ENCODE results near the gene CDK19.

Gene CDK19

DNA sequence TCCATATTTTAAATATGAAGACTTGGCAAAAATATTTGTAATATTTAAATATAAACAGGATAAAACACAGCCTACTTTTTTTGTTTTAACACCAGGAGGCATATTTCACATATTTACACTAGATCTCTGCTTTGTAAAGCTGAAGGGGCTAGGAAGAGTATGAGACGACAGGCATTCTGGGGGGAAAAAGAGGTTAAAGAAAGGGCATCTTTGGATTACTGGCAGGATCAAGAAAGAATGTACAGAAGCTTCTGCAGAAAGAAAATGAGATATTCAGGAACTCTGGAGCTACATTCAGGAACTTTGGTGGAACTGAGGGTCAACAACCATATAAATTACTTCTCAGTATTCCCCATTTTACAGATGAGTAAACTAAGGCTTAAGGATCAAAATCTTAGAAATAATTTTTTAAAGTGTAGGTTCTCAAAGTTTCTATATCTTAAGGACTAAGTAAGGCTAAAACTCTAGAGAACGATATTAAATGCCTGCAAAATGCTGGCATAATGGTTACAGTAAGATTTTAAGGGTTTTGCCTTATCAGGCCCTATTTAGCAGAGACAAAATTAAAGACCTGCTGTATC lies 156.5 kb downstream of the CDK19 start:
- H3K4me3 Mint-ChIP-seq = no peak overlapping the region
- H3K27ac Mint-ChIP-seq = no peak overlapping the region
- DNase-seq = no peak
- H3K27me3 Mint-ChIP-seq = no peaks in the 10 kb centered on the region
- H3K36me3 Mint-ChIP-seq = peaks cover 9% of the 10 kb centered on the region
- CTCF ChIA-PET = no interaction called here
- no peaks in the 10 kb centered on the region for H3K9me3 Mint-ChIP-seq
- H3K4me1 Mint-ChIP-seq = no peaks in the 10 kb centered on the region

DNA sequence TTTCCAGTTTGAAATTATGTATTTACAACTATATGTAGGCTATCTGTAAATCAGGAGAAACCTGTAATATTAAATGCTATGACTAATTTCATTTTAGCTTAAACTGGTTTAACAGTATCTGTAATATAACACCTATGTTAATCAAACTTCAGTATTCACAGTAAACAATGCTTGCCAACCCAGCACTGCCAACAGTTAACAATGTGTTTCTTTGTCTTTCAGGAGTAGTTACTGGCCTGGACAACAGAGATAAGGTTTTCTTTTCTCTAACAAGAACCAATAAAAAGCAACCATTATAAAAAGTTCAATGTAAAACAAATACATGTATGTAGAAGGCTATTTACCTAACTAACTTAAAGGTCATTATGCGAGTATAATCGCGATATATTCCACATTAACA lies 158.8 kb downstream of the CDK19 start:
- H3K4me1 Mint-ChIP-seq = no peaks in the 10 kb centered on the region
- no peaks in the 10 kb centered on the region for H3K9me3 Mint-ChIP-seq
- CTCF ChIA-PET = interaction anchor here (0.7 kb wide), 1 partner anchor 94 kb away, joined by 3 read pairs; no protein-coding TSS in a partner anchor
- H3K4me3 Mint-ChIP-seq = no peak overlapping the region
- DNase-seq = no peak
- H3K27ac Mint-ChIP-seq = no peak overlapping the region
- H3K27me3 Mint-ChIP-seq = no peaks in the 10 kb centered on the region
- peaks cover 7% of the 10 kb centered on the region for H3K36me3 Mint-ChIP-seq

DNA sequence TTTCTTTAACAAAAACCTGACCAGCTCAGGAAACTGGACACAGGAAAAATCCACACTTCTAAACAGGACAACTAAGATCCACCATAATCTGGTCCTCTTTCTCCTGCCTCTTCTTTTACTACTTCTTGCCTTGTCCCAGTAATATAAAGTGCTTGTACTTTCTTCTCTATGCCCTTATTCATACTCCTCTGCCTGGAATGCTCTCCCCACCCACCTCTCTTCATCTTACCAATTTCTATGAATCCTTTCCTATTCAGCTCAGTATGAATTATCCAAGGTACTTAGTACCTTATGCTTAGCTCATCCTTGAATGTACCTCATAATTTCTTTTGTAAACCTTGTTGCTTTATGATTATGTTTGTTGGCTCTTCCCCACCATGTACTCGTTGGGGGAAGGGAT lies 159.4 kb downstream of the CDK19 start:
- H3K36me3 Mint-ChIP-seq = peaks cover 6% of the 10 kb centered on the region
- CTCF ChIA-PET = interaction anchor here (0.9 kb wide), 1 partner anchor 27 kb away, joined by 3 read pairs; no protein-coding TSS in a partner anchor
- no peak overlapping the region for H3K27ac Mint-ChIP-seq
- H3K4me1 Mint-ChIP-seq = no peaks in the 10 kb centered on the region
- H3K9me3 Mint-ChIP-seq = no peaks in the 10 kb centered on the region
- no peaks in the 10 kb centered on the region for H3K27me3 Mint-ChIP-seq
- H3K4me3 Mint-ChIP-seq = no peak overlapping the region
- DNase-seq = no peak

DNA sequence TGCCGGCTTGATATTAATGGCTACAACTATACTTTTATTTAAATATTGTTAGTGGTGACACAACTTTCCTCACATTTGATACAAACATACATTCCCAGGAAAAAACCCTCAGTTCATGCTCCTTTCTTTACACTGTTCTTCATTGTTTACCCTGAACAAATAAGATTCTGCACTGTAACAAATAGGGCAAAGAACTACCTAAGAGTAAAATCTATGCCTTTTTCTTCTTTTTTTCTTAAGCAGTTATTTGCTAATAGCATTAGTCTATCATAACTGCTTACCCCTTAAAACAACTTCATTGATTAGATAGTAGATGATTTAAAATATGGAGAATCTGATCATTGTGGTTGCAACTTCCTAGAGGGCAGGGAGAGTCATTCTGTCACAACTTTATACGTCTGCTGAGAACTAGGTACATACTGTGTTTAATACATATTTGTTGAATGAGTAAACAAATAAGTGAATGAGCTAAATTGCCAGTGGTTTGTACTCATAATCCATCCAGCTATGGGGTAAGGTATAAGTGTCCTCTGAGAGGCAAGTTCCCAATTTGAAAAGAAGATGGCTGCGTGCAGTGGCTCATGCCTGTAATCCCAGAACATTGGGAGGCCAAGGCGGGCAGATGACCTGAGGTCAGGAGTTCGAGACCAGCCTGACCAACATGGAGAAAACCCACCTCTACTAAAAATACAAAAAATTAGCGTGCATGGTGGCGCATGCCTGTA lies 161.0 kb downstream of the CDK19 start:
- no peaks in the 10 kb centered on the region for H3K9me3 Mint-ChIP-seq
- DNase-seq = no peak
- H3K4me1 Mint-ChIP-seq = no peaks in the 10 kb centered on the region
- CTCF ChIA-PET = no interaction called here
- no peak overlapping the region for H3K27ac Mint-ChIP-seq
- H3K27me3 Mint-ChIP-seq = no peaks in the 10 kb centered on the region
- no peak overlapping the region for H3K4me3 Mint-ChIP-seq
- H3K36me3 Mint-ChIP-seq = peaks cover 3% of the 10 kb centered on the region

DNA sequence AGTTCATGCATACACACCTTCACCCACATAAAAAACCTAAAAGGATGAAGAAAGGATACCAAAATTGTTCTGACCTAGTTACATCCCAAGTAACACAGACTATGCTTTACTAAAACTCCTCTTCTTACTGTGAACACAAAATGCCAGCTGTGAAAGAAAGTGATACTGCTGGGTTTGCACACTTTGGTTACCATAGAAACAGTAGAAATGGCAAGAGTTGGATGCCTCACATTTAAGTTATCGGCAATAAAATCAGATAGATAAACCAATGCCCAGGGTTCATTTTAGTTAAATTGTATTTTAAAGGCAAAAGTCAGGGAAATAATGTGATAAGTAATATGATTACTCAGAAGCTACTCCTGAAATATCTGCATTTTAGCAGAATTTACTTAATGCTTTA lies 161.9 kb downstream of the CDK19 start:
- Mint-ChIP-seq H3K36me3 (peaks cover 3% of the 10 kb centered on the region), H3K27ac (no peak overlapping the region), H3K4me3 (no peak overlapping the region), H3K27me3 (no peaks in the 10 kb centered on the region), H3K9me3 (no peaks in the 10 kb centered on the region), H3K4me1 (no peaks in the 10 kb centered on the region)
- no peak for DNase-seq
- CTCF ChIA-PET = no interaction called here

DNA sequence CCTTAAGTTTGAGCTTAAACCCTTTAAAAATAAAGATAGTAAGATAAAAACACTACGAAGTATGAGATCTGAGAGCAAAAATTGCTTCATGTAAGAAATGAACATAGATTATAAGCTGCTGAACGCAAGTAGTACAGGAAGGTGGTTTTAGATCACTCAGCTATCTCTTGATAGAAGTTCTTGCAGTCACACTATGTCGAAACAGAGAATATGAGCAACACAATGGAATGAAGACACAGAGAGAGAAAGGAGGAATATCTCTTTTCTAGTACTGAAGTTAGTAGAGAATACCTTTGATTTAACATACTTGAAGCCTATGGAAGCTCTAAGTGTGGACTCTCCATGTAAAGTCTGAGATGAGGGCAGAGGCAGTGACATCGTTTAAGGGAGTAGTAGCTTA lies 162.7 kb downstream of the CDK19 start:
- no peak for DNase-seq
- Mint-ChIP-seq H3K4me3 (no peak overlapping the region), H3K27ac (no peak overlapping the region), H3K36me3 (peaks cover 3% of the 10 kb centered on the region), H3K9me3 (no peaks in the 10 kb centered on the region), H3K4me1 (no peaks in the 10 kb centered on the region), H3K27me3 (no peaks in the 10 kb centered on the region)
- CTCF ChIA-PET = interaction anchor here (0.7 to 0.8 kb wide), 2 partner anchors 297 to 298 kb away, joined by 3 read pairs; no protein-coding TSS in a partner anchor

DNA sequence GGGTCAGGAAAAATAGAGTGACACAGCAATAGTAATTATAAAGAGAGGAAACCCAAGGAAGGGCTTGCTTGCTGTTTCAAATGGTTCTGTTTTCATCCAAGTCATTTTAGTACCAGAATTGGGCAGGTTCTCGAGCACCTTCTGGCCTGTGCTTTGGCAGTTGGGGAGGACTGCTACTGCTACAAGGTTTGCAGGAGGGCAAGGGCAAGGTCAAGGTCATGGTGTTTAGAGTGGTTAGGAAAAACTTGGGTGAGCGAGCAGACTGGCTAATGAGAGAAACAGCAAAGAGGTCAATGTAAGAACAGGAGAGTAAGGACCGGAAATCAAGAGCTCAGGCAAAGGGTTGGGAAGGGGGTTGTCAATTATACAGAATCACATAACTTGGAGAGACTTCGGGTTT lies 164.5 kb downstream of the CDK19 start:
- Mint-ChIP-seq H3K4me3 (no peak overlapping the region), H3K4me1 (no peaks in the 10 kb centered on the region), H3K27ac (no peak overlapping the region), H3K36me3 (peaks cover 13% of the 10 kb centered on the region), H3K27me3 (no peaks in the 10 kb centered on the region), H3K9me3 (no peaks in the 10 kb centered on the region)
- no peak for DNase-seq
- CTCF ChIA-PET = no interaction called here

DNA sequence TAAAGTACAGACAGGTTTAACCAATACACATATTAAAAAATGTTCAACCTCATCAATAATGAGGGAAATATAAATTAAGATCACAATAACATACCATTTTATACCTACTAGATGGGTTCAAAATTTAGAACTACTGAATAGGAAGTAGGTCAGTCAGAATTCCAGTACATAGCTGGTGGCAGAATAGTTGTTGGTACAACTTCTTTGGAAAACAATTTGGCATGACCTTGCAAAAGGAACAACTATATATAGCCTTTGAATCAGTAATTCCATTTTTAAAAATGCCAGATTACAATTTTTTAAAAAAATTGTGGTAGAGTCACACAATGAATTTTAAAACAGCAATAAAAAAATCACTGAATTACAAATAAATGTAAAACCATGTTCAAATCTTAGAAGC lies 165.6 kb downstream of the CDK19 start:
- CTCF ChIA-PET = no interaction called here
- no peaks in the 10 kb centered on the region for H3K9me3 Mint-ChIP-seq
- H3K4me3 Mint-ChIP-seq = no peak overlapping the region
- no peak overlapping the region for H3K27ac Mint-ChIP-seq
- H3K4me1 Mint-ChIP-seq = no peaks in the 10 kb centered on the region
- H3K36me3 Mint-ChIP-seq = peaks cover 14% of the 10 kb centered on the region
- H3K27me3 Mint-ChIP-seq = no peaks in the 10 kb centered on the region
- DNase-seq = no peak

DNA sequence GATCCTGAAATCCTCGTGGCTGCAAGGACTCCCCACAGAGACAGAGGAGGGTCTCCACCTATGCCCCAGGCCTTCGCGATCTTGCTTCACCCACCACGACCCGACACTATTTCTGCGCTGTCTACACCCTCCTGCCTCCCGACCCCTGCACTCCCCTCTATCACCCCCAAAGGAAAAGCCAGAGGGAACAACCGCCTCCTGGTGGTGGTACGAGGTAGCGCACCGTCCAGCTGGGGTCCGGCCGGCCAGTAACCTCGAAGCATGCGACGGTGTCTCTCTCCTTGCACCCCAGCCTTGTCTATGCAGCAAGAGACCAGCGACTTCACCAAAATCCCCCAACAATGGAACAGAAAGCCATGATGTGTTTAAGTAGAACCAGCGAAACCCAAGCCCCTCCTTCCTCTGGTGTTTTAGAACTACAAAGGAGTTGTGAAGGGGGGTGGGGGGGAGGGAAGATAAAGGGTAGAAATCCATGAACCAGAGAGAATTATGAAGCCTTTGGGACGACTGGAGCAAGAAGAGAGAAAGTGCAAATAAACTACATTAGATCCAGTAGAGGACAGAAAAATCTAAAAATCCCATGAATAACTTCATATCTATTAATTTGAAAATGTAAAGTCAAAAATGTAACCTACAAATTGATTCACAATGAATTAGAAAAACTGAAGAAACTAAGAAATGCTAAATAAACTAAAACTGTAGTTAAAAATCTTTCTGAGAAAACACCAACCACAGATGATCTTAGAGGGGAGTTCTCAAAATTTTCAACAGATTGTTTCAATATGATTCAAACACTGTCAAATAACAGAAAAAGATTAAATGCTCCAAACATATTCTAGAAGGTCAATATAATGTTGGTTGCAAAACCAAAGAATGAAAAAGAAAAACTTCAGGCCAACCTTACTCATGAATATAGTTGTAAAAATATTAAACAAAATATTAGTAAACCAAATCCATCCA lies 168.0 kb downstream of the CDK19 start:
- H3K9me3 Mint-ChIP-seq = no peaks in the 10 kb centered on the region
- DNase-seq = no peak
- peaks cover 14% of the 10 kb centered on the region for H3K36me3 Mint-ChIP-seq
- no peak overlapping the region for H3K4me3 Mint-ChIP-seq
- H3K27ac Mint-ChIP-seq = no peak overlapping the region
- CTCF ChIA-PET = interaction anchor here (0.6 kb wide), 1 partner anchor 1729 kb away, joined by 4 read pairs; no protein-coding TSS in a partner anchor
- no peaks in the 10 kb centered on the region for H3K27me3 Mint-ChIP-seq
- no peaks in the 10 kb centered on the region for H3K4me1 Mint-ChIP-seq

DNA sequence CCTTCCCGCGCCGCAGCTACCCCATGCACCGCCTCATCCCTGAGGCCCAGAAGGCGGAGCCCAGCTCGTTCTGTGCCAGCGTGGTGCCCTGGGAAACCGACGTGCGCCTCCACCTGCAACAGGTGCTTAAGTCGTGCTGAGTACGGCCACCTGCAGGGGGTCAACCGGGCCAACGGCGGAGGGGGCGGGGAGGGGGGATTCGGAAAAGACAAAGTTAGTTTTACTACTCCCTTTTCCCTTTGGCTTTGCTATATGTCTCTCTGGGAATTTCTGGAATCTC lies 168.9 kb downstream of the CDK19 start:
- H3K4me3 Mint-ChIP-seq = no peak overlapping the region
- H3K36me3 Mint-ChIP-seq = peaks cover 16% of the 10 kb centered on the region
- H3K27me3 Mint-ChIP-seq = no peaks in the 10 kb centered on the region
- no peaks in the 10 kb centered on the region for H3K4me1 Mint-ChIP-seq
- no peak overlapping the region for H3K27ac Mint-ChIP-seq
- no peak for DNase-seq
- no peaks in the 10 kb centered on the region for H3K9me3 Mint-ChIP-seq
- CTCF ChIA-PET = no interaction called here

DNA sequence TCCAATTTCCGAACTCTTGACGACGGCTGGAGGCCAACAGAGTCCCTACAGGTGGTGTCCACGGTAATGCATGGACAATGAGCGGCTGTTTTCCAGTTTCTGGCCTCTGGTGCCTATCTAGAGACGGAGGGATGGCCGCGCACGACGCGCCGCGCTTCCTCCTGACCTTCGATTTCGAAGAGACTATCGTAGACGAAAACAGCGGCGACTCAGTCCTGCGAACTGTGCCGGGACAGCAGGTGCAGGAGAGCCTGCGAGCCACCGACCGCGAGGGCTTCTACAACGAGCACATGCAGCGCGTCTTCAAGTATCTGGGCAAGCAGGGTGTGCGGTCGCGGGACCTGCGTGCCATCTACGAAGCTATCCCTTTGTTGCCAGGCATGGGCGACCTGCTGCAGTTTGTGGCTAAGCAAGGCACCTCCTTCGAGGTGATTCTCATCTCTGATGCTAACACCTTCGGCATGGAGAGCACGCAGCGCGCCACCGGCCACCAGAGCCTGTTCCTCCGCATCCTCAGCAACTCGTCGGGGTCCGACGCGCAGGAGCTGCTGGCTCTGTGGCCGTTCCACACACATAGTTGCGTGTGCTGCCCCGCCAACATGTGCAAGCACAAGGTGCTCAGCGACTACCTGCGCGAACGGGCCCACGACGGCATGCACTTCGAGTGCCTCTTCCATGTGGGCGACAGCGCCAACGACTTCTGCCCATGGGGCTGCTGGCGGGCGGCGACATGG lies 169.4 kb downstream of the CDK19 start:
- H3K27ac Mint-ChIP-seq = no peak overlapping the region
- H3K36me3 Mint-ChIP-seq = peaks cover 16% of the 10 kb centered on the region
- no peak overlapping the region for H3K4me3 Mint-ChIP-seq
- no peaks in the 10 kb centered on the region for H3K9me3 Mint-ChIP-seq
- CTCF ChIA-PET = no interaction called here
- DNase-seq = no peak
- no peaks in the 10 kb centered on the region for H3K4me1 Mint-ChIP-seq
- H3K27me3 Mint-ChIP-seq = no peaks in the 10 kb centered on the region

DNA sequence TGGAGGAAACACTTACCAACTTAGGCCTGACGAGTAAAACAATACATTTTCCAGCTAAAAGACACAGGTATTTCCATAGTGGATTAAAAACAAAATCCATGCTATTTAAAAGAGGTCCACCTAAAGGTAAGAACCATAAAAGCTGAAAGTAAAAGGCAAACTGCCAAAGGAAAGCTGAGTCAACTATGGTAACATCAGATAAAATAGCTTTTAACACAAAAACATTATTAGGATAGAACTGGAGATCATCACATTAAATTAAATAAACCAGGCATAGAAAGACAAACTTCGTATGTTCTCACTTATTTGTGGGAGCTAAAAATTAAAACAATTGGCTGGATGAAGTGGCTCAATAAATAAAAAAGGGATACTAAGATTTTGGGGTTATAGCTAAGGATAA lies 172.1 kb downstream of the CDK19 start:
- H3K4me3 Mint-ChIP-seq = no peak overlapping the region
- no peak overlapping the region for H3K27ac Mint-ChIP-seq
- CTCF ChIA-PET = no interaction called here
- no peaks in the 10 kb centered on the region for H3K4me1 Mint-ChIP-seq
- no peaks in the 10 kb centered on the region for H3K27me3 Mint-ChIP-seq
- no peaks in the 10 kb centered on the region for H3K9me3 Mint-ChIP-seq
- peaks cover 23% of the 10 kb centered on the region for H3K36me3 Mint-ChIP-seq
- DNase-seq = no peak

DNA sequence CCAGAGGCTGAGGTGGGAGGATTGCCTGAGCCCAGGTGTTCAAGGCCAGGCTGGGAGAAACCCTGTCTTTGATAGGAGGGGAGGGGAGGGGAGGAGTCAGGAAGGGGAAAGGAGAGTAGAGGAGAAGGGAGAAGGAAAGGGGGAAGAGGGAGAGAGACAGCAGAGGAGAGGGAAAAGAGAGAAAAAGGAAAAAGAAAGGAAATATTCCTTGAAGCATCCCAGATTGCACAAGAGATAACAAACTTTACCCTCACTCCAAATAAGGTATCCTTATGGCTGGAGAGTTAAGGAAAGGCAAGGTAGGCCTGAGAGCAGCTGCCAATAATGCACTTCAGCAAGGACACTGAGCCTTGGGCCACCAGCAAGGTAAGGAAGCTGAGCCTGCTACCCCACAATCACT lies 172.6 kb downstream of the CDK19 start:
- H3K4me3 Mint-ChIP-seq = no peak overlapping the region
- no peaks in the 10 kb centered on the region for H3K4me1 Mint-ChIP-seq
- no peak for DNase-seq
- CTCF ChIA-PET = no interaction called here
- no peak overlapping the region for H3K27ac Mint-ChIP-seq
- H3K36me3 Mint-ChIP-seq = peaks cover 23% of the 10 kb centered on the region
- H3K9me3 Mint-ChIP-seq = no peaks in the 10 kb centered on the region
- H3K27me3 Mint-ChIP-seq = no peaks in the 10 kb centered on the region

DNA sequence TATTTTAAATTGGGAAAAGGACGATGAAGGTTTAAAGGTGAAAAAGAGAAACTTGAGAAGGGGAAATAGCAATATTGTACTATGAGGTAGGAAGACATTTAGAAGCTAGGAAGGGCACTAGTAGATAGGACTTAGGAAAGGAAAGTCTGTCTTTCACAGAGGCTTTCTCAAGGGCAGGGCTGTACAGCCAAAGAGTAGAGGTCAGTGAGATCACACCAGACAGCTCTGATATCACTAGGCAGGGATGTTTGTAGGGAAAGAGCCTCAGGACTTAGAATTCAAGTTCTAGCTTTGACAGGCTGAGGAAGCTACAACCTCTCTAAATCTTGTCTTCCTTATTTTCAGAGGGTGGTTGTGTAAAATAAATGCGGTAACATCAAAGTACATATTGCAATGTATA lies 178.5 kb downstream of the CDK19 start:
- Mint-ChIP-seq H3K4me1 (no peaks in the 10 kb centered on the region), H3K4me3 (no peak overlapping the region), H3K36me3 (peaks cover 11% of the 10 kb centered on the region), H3K27me3 (no peaks in the 10 kb centered on the region), H3K9me3 (no peaks in the 10 kb centered on the region), H3K27ac (no peak overlapping the region)
- CTCF ChIA-PET = no interaction called here
- DNase-seq = no peak

Data from activated naive CD4-positive, alpha-beta T cell treated with anti-CD3 and anti-CD28 coated beads, Interleukin-2, amount 10 ng/mL, durations not matched to agents 7 days and 5 days (primary cell).